GM19468 (cell line): Measurements from ENCODE around the gene LGALS1.

Experiments
- ATAC-seq: cut with Tn5 transposase; IDR thresholded peaks from one replicate; pipeline ENCODE4 v1.9.1; 2021; ENCODE audit warnings: mild to moderate bottlenecking, moderate library complexity, moderate number of reproducible peaks; ENCODE audit not compliant: unreplicated experiment; ENCODE audit errors: extremely low read depth

The LGALS1 gene

DNA sequence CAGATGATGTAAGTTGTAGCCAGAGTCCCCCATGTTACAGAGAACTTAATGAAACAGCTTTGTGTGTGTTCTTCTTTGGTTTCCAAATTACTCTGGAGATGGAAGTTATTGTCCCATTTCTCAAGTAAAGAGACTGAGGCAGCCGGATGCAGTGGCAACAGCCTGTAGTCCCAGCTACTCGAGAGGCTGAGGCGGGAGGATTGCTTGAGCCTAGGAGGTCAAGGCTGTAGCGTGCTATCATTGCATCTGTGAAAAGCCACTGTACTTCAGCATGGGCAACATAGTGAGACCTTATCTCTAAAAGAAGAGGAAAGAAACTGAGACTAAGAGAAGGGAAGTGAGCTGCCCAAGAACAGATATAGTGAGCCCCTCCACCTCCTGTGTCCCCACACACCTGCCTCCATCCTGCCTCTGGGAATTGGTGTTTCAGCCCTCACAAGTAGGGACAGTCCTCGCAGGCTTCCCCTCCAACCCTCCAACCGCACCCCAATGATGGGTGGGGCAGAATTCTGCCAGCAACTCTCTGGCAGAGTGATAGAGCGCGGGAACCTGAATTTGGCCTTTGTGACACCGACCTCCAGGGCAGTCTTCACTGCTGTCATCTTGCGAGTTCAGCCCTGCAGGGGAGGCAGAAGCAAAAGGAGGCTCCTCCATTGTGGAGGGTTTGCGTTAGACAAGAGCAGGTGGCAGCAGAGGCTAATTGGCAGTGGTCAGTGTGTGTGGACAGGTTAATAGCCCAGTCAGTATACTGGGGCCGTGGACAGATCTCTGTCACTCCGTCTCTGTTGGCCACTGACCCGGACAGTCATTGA is 15.3 kb upstream of the LGALS1 start:
- ATAC-seq, result no peak

DNA sequence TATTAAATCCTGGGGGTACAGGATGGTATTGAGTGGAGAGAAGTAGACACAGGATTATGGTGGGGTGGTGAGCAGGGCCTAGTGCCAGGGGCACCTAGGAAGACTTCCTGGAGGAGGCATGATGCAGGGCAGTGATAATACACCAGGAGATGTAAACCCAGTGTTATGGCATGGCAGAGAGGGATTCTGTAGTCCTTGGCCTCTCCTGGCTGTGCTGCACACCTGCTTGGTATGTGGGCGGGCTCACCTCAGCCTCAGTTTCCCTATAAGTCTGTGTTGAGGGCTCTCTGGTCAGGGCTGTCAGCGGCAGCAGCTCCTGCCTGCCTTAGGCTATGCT is 14.8 kb upstream of the LGALS1 start:
- ATAC-seq, result no peak

DNA sequence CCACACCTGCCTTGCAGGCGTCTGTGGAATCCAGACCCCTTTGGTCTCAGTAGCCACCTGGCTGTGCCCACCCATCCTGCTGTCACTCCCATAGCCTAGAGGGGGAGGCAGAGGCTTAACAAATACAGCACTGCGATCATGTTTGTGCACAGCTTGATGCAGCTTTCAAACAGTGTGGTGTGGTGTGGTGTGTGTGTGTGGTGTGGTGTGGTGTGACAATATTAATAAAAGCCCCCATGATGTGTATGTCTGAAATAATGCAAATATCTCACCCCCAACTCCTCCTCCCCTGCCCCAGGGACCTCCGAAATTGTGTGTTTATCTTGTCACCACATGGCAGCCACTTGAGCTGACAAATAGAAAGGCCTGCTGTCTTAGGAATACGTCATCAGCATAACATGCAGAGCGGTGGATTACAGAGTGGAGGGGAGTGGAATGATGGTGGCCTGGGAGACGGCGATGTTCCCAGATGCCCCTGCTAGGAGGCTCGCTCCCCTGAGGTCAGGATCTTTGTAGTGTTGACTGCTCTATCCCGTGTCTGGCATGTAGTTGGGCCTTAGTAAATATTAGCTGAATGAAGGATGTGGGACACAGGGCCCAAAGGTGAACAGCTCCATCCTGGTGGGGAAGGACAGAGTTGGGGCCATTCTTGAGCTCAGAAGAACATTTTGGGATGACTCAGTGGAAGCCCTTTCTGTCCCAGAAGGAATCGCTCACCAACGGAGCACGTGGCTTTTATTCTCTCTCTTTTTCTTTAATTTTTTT is 14.1 kb upstream of the LGALS1 start:
- ATAC-seq, result no peak

DNA sequence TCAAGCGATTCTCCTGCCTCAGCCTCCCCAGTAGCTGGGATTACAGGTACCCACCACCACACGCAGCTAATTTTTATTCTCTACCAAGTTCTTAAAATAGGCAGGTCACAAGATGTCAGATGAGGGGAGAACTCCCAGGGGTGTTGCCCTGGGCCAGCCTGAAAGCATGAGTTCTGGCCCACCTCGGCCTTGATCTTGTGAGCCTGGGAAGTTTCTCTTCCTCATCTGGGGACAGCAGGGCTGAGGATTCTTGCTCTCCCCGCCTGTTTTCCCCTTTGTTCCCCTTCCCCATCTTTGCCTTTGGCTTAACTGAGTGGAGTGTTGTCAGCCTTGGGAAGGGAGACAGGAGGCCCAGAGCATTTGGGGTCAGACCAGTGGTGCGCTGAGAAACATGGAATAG is 13.4 kb upstream of the LGALS1 start:
- no peak for ATAC-seq

DNA sequence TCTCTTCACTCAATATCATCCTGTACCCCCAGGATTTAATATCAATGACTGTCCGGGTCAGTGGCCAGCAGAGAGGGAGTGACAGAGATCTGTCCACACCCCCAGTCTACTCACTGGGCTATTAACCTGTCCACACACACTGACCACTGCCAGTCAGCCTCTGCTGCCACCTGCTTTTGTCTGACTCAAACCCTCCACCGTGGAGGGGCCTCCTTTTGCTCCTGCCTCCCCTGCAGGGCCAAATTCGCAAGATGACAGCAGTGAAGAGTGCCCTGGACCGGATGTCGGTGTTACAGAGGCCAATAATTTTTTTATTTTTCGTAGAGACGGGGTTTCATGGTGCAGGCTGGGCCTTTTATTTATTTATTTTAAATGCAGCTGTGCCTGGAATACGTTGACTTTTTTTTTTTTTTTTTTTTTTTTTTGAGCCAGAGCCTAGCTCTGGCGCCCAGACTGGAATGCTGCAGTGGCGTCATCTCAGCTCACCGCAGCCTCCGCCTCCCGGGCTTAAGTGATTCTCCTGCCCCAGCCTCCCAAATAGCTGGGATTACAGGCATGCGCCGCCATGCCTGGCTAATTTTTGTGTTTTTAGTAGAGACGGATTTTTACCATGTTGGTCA is 11.8 kb upstream of the LGALS1 start:
- no peak for ATAC-seq

DNA sequence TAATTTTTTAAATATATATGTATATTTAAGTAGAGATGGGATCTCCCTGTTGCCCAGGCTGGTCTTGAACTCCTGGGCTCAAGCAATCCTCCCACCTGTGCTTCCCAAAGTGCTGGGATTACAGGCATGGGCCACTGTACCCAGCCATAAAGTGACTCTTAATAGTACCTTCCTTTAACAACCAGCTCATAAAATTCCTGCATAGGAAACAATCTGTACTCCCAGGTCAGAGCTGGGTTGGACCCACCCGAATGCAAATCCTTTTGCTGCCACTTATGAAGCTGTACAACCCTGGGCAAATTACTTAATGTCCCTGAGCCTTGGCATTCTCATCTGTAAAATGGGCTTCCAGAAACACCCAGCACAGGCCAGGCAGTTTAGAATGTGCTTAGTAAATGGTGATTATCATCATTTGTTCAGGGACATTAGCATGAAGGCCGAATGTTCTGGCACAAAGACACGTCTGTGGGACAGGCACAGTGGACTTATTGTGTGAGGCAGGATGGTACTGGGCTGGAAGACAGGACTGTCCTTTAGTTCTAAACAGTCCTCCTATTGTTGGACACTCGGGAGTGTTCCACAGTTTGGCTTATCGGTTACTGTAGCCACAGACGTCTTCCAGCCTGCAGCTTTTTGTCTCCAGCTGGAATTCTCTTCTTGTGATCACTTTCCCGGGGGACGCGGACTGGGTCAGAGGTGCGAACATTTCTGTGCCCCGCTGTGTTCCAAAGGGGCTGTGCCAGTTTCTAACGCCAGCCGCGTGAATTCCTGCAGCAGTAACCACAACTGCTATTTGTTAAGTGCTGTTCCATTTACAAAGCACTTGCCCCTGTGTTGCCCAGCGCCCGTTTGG is 11.0 kb upstream of the LGALS1 start:
- no peak for ATAC-seq

DNA sequence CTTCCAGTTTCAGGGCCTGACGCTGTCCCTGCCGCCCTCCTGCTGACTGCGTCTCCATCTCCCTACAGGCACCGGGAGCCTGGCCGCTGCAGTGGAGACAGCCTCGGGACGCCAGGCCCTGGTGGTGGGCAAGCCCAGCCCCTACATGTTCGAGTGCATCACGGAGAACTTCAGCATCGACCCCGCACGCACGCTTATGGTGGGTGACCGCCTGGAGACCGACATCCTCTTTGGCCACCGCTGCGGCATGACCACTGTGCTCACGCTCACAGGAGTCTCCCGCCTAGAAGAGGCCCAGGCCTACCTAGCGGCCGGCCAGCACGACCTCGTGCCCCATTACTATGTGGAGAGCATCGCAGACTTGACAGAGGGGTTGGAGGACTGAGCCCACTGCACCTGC is 9.9 kb upstream of the LGALS1 start:
- ATAC-seq, result no peak

DNA sequence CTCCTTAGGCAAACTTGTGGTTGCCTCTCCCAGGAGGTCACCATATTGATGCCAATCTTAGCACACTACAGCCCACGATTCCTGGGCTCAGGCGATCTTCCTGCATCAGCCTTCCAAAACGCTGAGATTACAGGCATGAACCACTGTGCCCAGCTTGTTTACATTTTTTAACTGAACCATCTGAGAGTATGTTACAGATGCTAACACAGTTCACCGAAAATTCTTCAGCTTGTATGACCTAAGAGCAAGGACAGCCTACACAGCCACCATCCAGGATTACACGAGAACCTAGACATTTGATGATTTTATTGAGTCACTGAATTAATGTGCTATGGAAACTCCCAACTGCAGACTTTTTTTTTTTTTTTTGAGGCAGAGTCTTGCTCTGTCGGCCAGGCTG is 5.8 kb upstream of the LGALS1 start:
- no peak for ATAC-seq

DNA sequence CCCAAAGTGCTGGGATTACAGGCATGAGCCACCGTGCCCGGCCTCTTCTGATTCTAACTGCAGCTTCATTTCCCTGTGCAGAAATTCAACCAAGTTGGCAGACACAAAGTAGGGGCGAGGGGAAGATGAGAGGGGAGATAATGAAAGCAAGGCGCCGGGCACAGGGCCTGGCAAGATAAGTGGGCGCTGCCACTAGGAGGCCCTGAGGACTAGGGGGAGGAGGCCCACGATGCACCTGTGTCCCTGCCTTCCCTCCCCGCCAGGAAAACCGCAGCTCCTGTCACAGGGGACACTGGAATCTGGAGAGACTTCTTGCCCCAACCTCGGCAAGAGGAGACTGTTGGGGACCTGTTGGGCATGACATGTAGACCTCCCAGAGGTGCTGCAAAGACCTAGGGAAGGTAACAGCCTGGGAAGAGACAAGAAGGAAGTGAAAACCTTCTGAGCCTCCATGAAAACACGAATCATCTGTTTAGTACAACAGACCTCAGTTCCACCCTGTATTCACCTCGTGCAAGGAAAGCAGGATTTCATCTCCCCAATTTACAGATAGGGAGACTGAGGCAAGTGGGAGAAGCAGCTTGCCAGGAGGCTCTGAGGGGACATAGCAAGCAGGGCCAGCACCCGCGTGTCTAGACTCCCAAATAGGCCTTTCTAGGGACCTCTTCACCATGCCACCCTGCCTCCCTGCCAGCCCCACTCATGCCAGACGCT is 3.1 kb upstream of the LGALS1 start:
- no peak for ATAC-seq

DNA sequence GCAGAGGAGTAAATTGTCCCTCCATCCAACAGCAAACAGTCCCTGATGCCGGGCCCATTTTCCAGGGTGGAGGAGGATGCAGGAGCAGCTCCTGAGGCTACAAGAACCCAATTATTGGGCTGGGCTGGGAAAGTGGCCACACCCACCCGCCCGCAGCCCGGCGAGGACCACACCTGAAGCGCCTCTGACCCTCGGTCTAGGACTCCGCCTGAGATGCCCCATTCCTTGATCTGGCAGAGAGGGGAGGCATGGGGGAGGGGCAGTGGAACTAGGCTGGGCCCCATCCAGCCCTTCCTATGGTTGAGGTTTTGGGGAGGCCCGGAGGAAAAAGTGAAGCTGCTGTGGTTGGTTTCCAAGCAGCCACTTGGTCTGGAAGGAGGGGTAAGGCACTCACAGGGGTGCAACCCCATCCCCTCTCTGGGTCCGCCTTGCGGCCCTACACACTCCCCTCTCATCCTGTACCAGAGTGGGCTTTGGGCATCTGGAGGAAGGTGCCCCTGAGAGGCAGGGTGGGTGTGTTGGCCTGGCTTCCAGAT is 2.4 kb upstream of the LGALS1 start:
- no peak for ATAC-seq

DNA sequence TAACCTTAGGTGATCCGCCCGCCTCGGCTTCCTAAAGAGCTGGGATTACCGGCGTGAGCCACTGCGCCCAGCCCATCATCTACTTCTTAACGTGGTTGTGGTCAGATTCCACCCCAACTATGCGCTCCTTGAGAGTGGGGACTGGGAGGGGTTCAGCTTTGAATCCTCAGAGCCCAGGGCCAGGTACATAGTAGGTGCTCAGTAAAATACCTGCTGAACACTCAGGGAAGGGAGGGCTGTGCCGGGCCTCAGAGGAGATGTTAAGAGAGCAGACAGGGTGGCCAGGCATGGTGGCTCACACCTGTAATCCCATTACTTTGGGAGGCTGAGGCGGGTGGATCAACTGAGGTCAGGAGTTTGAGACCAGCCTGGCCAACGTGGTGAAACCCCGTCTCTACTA is 1.2 kb upstream of the LGALS1 start:
- no peak for ATAC-seq

DNA sequence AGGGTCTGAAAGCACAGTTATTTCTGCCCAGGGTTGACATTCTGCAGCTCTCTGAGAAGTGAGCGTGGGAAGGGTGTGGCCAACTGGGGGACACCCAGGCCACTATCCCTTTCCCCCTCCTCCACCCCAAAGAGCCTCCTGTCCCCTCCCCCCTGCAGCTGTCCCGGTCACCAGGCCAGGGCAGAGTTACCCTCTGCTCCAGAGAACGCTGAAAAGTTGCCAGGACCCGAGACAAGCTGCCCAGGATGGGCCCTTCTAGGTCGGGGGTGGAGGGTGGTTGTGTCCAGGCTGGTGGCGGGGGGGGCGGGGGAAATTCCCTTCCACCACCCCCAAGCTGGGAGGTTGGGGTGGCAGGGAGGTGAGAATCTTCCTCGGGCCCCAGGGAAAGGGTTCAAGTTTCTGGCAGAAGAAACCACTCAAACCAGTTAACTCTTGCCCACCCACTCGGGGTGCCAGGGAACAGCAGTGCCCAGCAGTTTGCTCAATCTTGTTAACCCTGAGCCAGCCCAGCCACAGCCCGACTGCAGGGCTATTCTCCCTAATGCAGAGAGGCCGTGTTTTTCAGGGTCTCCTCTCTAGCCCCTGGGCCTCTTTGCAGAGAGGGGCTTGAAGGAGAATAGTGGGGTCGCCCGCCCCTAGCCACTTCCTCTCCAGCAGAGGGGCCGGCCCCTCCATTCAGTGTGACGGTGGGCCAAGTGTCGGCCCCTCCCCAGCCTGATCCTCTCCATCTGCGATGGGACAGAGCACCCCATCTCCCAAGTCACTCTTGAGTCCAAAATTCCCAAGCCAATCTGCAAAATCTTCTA is 697 bp downstream of the LGALS1 start:
- no peak for ATAC-seq

DNA sequence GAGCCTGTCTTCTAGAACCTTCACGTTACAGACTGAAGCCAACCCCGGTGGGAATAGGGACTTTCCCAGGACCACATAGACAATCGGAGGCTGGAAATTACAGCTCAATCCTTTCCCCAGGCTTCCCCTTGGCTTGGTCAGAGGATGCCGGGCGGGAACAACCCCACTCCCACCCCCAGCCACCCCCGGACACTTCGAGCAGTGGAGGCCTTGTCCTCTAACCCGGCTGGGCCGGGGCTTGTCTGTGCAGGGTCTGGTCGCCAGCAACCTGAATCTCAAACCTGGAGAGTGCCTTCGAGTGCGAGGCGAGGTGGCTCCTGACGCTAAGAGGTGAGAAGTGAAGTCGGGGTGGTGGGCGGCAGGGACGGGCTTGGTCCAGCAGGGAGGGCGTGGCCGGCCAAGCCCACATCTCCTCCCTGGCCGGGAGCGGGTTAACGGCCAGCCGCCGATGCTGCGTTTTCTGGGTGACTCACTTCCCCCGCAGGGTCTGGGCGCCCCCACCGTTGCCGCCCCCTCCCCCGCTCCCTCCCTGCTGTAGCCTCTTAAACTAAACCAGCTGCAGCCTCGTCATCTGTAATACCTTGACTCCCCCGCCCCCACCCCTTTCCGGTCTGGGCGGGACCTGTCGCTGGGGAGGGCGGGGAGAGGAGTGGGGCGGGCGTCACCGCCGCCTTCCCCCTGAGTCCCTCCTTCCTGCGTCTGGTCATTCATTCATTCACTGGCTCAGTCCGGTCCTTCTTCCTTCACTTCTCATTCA is 1.5 kb downstream of the LGALS1 start:
- no peak for ATAC-seq

DNA sequence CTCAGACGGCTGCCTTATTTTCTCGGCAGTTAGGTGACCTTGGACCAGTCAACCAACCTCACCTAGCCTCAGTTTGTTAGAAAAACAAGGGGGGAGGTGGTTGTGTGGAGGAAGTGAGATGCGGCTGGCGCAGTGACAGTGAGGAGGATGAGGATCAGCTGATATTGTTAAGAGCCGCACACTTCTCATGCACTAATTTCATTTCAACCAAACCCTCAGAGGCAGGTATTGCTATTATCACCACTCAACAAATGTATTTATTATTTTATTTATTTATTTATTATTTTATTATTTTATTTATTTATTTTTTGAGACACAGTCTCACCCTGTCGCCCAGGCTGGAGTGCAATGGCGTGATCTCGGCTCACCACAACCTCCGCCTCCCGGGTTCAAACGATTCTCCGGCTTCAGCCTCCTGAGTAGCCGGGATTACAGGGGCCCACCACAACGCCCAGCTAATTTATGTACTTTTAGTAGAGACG is 2.1 kb downstream of the LGALS1 start:
- no peak for ATAC-seq

DNA sequence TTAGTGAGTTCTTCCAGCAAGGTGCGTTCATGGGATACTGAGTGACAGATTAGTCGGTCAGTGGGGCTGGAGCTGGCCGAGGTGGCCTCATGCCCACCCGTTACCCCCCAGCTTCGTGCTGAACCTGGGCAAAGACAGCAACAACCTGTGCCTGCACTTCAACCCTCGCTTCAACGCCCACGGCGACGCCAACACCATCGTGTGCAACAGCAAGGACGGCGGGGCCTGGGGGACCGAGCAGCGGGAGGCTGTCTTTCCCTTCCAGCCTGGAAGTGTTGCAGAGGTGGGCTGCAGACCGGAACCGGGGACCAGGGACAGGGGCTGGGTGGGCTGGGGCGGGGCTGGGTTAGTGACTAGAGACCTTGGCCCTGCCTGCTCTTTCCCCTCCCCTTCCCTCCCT is 2.9 kb downstream of the LGALS1 start:
- ATAC-seq, result no peak

DNA sequence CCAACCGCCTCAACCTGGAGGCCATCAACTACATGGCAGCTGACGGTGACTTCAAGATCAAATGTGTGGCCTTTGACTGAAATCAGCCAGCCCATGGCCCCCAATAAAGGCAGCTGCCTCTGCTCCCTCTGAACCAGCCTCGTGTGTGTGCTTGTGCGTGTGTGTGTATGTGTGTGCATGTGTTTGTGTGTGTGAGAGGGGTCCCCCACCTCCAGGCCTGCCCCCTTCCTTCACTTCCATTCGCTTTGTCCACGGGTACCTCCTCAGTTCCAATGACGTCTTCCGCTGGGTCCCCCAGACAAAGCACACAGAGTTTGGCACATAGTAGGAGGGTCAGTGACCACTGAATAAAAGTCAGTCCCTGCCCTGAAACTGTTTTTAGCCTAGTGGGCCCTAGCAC is 4.2 kb downstream of the LGALS1 start:
- no peak for ATAC-seq

DNA sequence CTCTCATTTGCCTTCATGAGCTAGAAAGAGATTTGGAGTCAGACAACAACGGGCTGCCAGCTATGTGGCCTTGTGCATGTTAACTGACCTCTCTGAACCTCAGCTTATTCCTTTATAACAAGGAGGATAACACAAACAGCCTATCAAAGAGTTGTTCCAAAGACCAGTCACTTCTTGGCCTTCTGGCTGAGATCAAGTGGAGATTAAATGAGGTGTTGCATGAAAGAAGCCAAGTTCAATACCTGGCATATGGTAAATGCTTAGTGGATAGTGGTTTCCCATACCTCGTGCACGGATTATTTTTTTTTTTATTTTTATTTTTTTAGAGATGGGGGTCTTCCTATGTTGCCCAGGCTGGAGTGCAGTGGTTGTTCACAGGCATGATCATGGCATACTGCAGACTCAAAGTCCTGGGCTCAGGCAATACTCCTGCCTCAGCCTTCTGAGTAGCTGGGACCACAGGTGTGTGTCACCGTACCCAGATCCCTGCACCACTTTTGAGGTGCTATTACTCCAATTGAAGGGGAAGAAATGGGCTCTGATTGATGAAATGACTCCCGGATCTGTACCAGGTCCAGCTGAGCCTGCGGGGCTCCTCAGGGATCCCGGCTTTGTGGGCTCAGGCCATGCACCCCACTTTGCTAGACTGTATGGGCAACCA is 4.9 kb downstream of the LGALS1 start:
- no peak for ATAC-seq
